Measurements from ENCODE around the gene DMAP1.

The DMAP1 gene

GRCh38 chr1:44229435-44230167, 16.3 kb downstream of the DMAP1 start:
- DNase-seq, result no peak

GRCh38 chr1:44230796-44231195, 17.5 kb downstream of the DMAP1 start:
- no peak for DNase-seq

- DNase-seq, result no peak
Observed at GRCh38 chr1:44233593-44233992, 20.3 kb downstream of the DMAP1 start.

- DNase-seq, result no peak
Observed at GRCh38 chr1:44235808-44236207, 22.5 kb downstream of the DMAP1 start.

GRCh38 chr1:44236490-44237272, 23.4 kb downstream of the DMAP1 start:
- DNase-seq, result no peak

- DNase-seq, result no peak
Observed at GRCh38 chr1:44237721-44238457, 24.6 kb downstream of the DMAP1 start.

- DNase-seq, result no peak
Observed at GRCh38 chr1:44238660-44239059, 25.4 kb downstream of the DMAP1 start.

- DNase-seq, result no peak
Observed at GRCh38 chr1:44239331-44239960, 26.2 kb downstream of the DMAP1 start.

- DNase-seq, result no peak
Observed at GRCh38 chr1:44239961-44240371, 26.7 kb downstream of the DMAP1 start.

GRCh38 chr1:44240802-44241671, 27.8 kb downstream of the DMAP1 start:
- no peak for DNase-seq

- no peak for DNase-seq
Observed at GRCh38 chr1:44242746-44243145, 29.5 kb downstream of the DMAP1 start.

- no peak for DNase-seq
Observed at GRCh38 chr1:44243782-44244495, 30.7 kb downstream of the DMAP1 start.

GRCh38 chr1:44244986-44245385, 31.7 kb downstream of the DMAP1 start:
- DNase-seq, result no peak

- no peak for DNase-seq
Observed at GRCh38 chr1:44246806-44247205, 33.5 kb downstream of the DMAP1 start.

- no peak for DNase-seq
Observed at GRCh38 chr1:44249543-44249942, 36.3 kb downstream of the DMAP1 start.

- no peak for DNase-seq
Observed at GRCh38 chr1:44250068-44250781, 37.0 kb downstream of the DMAP1 start.

GRCh38 chr1:44251486-44251885, 38.2 kb downstream of the DMAP1 start:
- DNase-seq, result no peak

GRCh38 chr1:44251989-44252671, 38.9 kb downstream of the DMAP1 start:
- no peak for DNase-seq

GRCh38 chr1:44254392-44254910, 41.2 kb downstream of the DMAP1 start:
- DNase-seq, result no peak

All from NCI-H2081 treated with DMSO at 0.1 percent for 48 hours (cell line).